ENCODE measurements around the gene ABCC5.

DNA sequence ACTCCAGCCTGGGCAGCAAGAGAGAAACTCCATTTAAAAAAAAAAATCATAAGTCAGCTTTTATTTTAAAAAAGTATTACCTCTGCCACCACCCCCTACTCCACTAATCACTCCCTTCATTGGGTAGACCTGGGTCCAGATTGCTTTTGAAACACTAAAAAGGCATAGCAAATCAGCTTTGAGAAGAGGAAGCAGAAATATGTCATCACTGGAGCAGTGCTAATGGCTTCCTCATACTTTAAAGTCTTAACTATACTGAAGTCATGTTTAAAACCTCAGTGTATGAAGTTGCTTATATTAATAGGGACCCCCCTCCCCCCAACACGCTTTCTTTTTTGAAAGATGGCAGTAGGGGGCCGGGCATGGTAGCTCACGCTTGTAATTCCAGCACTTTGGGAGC is 12.9 kb upstream of the ABCC5 start:
- TF ChIP-seq POLR2A (IDR thresholded peaks at IDR 0.05), result no peak
- TF ChIP-seq, protein P1, sequence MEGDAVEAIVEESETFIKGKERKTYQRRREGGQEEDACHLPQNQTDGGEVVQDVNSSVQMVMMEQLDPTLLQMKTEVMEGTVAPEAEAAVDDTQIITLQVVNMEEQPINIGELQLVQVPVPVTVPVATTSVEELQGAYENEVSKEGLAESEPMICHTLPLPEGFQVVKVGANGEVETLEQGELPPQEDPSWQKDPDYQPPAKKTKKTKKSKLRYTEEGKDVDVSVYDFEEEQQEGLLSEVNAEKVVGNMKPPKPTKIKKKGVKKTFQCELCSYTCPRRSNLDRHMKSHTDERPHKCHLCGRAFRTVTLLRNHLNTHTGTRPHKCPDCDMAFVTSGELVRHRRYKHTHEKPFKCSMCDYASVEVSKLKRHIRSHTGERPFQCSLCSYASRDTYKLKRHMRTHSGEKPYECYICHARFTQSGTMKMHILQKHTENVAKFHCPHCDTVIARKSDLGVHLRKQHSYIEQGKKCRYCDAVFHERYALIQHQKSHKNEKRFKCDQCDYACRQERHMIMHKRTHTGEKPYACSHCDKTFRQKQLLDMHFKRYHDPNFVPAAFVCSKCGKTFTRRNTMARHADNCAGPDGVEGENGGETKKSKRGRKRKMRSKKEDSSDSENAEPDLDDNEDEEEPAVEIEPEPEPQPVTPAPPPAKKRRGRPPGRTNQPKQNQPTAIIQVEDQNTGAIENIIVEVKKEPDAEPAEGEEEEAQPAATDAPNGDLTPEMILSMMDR (IDR thresholded peaks at IDR 0.05), result no peak
- no peak for TF ChIP-seq EP300 (IDR thresholded peaks at IDR 0.05)

Data from tibial nerve (tissue), 4 donors.